Endothelial cell (in vitro differentiated cells): ENCODE results near the gene CD200R1L. TPM values are rescaled to one million over a fixed set of nuclear protein-coding genes. Genes with fewer than 3 reads are reported as not detected.

Experiments
- DNase-seq: peaks from one replicate; pipeline ENCODE4 v3.0.0; 2021; ENCODE audit warnings: low spot score
- H3K27ac Mint-ChIP-seq: one replicate; pipeline ENCODE4 v1.8.0; 2021; ENCODE audit warnings: mixed read lengths, inconsistent platforms; ENCODE audit not compliant: unreplicated experiment
- H3K27me3 Mint-ChIP-seq: one replicate; pipeline ENCODE4 v1.8.0; 2021; ENCODE audit warnings: mild to moderate bottlenecking, moderate library complexity, mixed read lengths, inconsistent platforms; ENCODE audit not compliant: unreplicated experiment
- H3K36me3 Mint-ChIP-seq: one replicate; pipeline ENCODE4 v1.8.0; 2021; ENCODE audit warnings: mild to moderate bottlenecking, low read depth, mixed read lengths, inconsistent platforms; ENCODE audit not compliant: unreplicated experiment
- H3K4me1 Mint-ChIP-seq: one replicate; pipeline ENCODE4 v1.8.0; 2021; ENCODE audit warnings: mild to moderate bottlenecking, mixed read lengths, inconsistent platforms; ENCODE audit not compliant: unreplicated experiment
- H3K4me3 Mint-ChIP-seq: one replicate; pipeline ENCODE4 v1.8.0; 2021; ENCODE audit warnings: mild to moderate bottlenecking, mixed read lengths, inconsistent platforms; ENCODE audit not compliant: unreplicated experiment
- H3K9me3 Mint-ChIP-seq: one replicate; pipeline ENCODE4 v1.8.0; 2021; ENCODE audit warnings: mixed read lengths, inconsistent platforms; ENCODE audit not compliant: unreplicated experiment
- total RNA-seq: library from RNA; stranded (reverse); fragmentation: NEBNext Ultra II Directional; extraction: Animal tissue kit (Norgen Biotek cat#: 25700); gene quantifications from one replicate; pipeline ENCODE4 v1.2.1, GENCODE V29; 2021; ENCODE audit not compliant: unreplicated experiment
- TF ChIP-seq, protein P1 (sequence below): fragments of 200-600 bp; sonication (generic); IDR thresholded peaks from one replicate; pipeline ENCODE4 v1.5.0; 2021; ENCODE audit warnings: antibody characterized with exemption; ENCODE audit not compliant: unreplicated experiment

Gene CD200R1L
- total RNA-seq, 1 donor from 2014 or later = not detected

- Mint-ChIP-seq H3K9me3 (no peaks in the 10 kb centered on the region), H3K4me1 (peaks cover 9% of the 10 kb centered on the region), H3K27ac (no peak overlapping the region), H3K4me3 (no peak overlapping the region), H3K36me3 (no peaks in the 10 kb centered on the region), H3K27me3 (no peaks in the 10 kb centered on the region)
- TF ChIP-seq, protein P1, sequence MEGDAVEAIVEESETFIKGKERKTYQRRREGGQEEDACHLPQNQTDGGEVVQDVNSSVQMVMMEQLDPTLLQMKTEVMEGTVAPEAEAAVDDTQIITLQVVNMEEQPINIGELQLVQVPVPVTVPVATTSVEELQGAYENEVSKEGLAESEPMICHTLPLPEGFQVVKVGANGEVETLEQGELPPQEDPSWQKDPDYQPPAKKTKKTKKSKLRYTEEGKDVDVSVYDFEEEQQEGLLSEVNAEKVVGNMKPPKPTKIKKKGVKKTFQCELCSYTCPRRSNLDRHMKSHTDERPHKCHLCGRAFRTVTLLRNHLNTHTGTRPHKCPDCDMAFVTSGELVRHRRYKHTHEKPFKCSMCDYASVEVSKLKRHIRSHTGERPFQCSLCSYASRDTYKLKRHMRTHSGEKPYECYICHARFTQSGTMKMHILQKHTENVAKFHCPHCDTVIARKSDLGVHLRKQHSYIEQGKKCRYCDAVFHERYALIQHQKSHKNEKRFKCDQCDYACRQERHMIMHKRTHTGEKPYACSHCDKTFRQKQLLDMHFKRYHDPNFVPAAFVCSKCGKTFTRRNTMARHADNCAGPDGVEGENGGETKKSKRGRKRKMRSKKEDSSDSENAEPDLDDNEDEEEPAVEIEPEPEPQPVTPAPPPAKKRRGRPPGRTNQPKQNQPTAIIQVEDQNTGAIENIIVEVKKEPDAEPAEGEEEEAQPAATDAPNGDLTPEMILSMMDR = no peak
- no peak for DNase-seq
Measured at GRCh38 chr3:112786881-112787579, 59.6 kb downstream of the CD200R1L start.

DNA sequence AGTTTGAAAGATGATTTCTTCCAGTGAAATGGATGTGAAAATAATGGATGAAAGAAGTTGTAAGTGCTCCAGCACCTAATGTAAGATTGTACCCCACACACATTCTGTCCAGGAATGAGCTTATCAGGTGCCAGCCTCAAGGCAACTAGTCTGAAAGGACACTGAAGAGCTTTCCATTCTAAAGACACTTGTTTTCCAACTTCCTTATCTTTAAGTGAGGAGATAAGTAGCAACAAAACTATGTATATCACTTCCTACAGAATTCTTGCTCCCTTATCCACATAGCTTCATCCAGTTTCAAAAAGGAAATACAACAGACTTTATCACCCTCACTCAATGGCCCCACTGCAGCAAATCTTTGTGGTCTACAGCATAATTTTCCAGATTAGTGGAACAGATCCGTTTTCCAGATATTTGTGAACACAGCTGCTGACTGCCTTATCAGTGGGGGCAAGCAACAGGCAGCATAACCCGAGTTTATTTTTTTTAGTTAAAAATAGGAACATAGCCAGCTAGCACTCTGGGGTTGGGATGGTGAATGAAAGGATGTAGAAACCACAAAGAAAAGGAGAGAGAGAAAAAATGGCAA, 60.6 kb downstream of the CD200R1L start:
- H3K4me3 Mint-ChIP-seq = no peak overlapping the region
- peak overlapping the region; percentile 11 for H3K27ac Mint-ChIP-seq
- no peaks in the 10 kb centered on the region for H3K36me3 Mint-ChIP-seq
- no peak for DNase-seq
- TF ChIP-seq, protein P1 = no peak
- H3K9me3 Mint-ChIP-seq = no peaks in the 10 kb centered on the region
- H3K4me1 Mint-ChIP-seq = peaks cover 9% of the 10 kb centered on the region
- H3K27me3 Mint-ChIP-seq = no peaks in the 10 kb centered on the region

- TF ChIP-seq, protein P1 = no peak
- H3K27me3 Mint-ChIP-seq = no peaks in the 10 kb centered on the region
- no peaks in the 10 kb centered on the region for H3K9me3 Mint-ChIP-seq
- H3K27ac Mint-ChIP-seq = peak overlapping the region; percentile 11
- peaks cover 11% of the 10 kb centered on the region for H3K4me1 Mint-ChIP-seq
- DNase-seq = no peak
- no peaks in the 10 kb centered on the region for H3K36me3 Mint-ChIP-seq
- H3K4me3 Mint-ChIP-seq = no peak overlapping the region
Measured at GRCh38 chr3:112785321-112786001, 61.2 kb downstream of the CD200R1L start.

DNA sequence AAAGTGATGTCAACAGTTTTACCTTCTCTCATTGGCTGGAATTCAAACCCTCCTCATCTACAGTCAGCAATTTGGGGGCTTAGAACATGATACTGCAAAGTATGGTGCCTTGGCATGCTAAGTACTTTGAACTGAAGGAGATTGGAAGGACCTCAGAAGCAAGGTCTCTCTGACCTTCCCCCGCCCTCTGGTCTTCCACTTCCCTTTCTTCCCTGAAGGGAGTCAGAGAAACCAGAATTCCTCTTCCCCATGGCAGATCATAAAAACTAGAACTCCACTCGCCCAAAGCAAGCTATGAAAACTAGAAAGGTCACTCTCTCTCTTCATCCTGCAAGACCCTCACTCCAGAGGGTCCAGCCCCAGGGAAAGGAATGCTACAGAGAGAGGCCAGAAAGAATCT, 64.2 kb downstream of the CD200R1L start:
- Mint-ChIP-seq H3K27me3 (no peaks in the 10 kb centered on the region), H3K4me1 (peaks cover 13% of the 10 kb centered on the region), H3K9me3 (no peaks in the 10 kb centered on the region), H3K27ac (no peak overlapping the region), H3K4me3 (no peak overlapping the region), H3K36me3 (no peaks in the 10 kb centered on the region)
- DNase-seq = no peak
- TF ChIP-seq, protein P1 = no peak

GRCh38 chr3:112781599-112781998, 65.1 kb downstream of the CD200R1L start:
- Mint-ChIP-seq H3K4me3 (no peak overlapping the region), H3K27ac (peak overlapping the region; percentile 19), H3K9me3 (no peaks in the 10 kb centered on the region), H3K4me1 (peaks cover 11% of the 10 kb centered on the region), H3K27me3 (no peaks in the 10 kb centered on the region), H3K36me3 (no peaks in the 10 kb centered on the region)
- DNase-seq = no peak
- TF ChIP-seq, protein P1 = no peak
